ENCODE data around the gene PTTG1IP.

The PTTG1IP gene

GRCh38 chr21:44908908-44909307 lies 35.4 kb upstream of the PTTG1IP start:
- H3K36me3 ChIP-seq (ENCODE audit: control insufficient read depth, insufficient read depth, low read length): no peaks in the 10 kb centered on the region
- no peak overlapping the region for H3K4me3 ChIP-seq (ENCODE audit: insufficient read depth, low read depth, low read length)
- H3K9me3 ChIP-seq (ENCODE audit: control insufficient read depth, low read length): no peaks in the 10 kb centered on the region
- WGBS, 2 experiments: 91% methylated on average over 21 of the region's 21 CpGs
- H3K27me3 ChIP-seq (ENCODE audit: control insufficient read depth, insufficient read depth, low read length, poor library complexity, severe bottlenecking): no peaks in the 10 kb centered on the region
- peaks cover 12% of the 10 kb centered on the region for H3K4me1 ChIP-seq (ENCODE audit: control insufficient read depth, insufficient read depth, low read length)
- H3K27ac ChIP-seq (ENCODE audit: insufficient read depth, low read depth, low read length, poor library complexity, severe bottlenecking): no peak overlapping the region

- H3K27ac ChIP-seq (ENCODE audit: insufficient read depth, low read depth, low read length, poor library complexity, severe bottlenecking): no peak overlapping the region
- peaks cover 12% of the 10 kb centered on the region for H3K4me1 ChIP-seq (ENCODE audit: control insufficient read depth, insufficient read depth, low read length)
- 79 to 81% methylated on average over 23 of the region's 25 CpGs for WGBS, 2 experiments
- no peak overlapping the region for H3K4me3 ChIP-seq (ENCODE audit: insufficient read depth, low read depth, low read length)
- H3K36me3 ChIP-seq (ENCODE audit: control insufficient read depth, insufficient read depth, low read length): no peaks in the 10 kb centered on the region
- H3K9me3 ChIP-seq (ENCODE audit: control insufficient read depth, low read length): no peaks in the 10 kb centered on the region
- no peaks in the 10 kb centered on the region for H3K27me3 ChIP-seq (ENCODE audit: control insufficient read depth, insufficient read depth, low read length, poor library complexity, severe bottlenecking)
Observed at GRCh38 chr21:44907966-44908895, 34.7 kb upstream of the PTTG1IP start.

- no peaks in the 10 kb centered on the region for H3K9me3 ChIP-seq (ENCODE audit: control insufficient read depth, low read length)
- 50% methylated on average over 16 of the region's 16 CpGs for WGBS, 2 experiments
- H3K4me1 ChIP-seq (ENCODE audit: control insufficient read depth, insufficient read depth, low read length): peaks cover 12% of the 10 kb centered on the region
- H3K4me3 ChIP-seq (ENCODE audit: insufficient read depth, low read depth, low read length): no peak overlapping the region
- no peak overlapping the region for H3K27ac ChIP-seq (ENCODE audit: insufficient read depth, low read depth, low read length, poor library complexity, severe bottlenecking)
- H3K36me3 ChIP-seq (ENCODE audit: control insufficient read depth, insufficient read depth, low read length): no peaks in the 10 kb centered on the region
- no peaks in the 10 kb centered on the region for H3K27me3 ChIP-seq (ENCODE audit: control insufficient read depth, insufficient read depth, low read length, poor library complexity, severe bottlenecking)
Observed at GRCh38 chr21:44907225-44907965, 33.9 kb upstream of the PTTG1IP start.

- no peaks in the 10 kb centered on the region for H3K36me3 ChIP-seq (ENCODE audit: control insufficient read depth, insufficient read depth, low read length)
- 86 to 89% methylated on average over 7 of the region's 7 CpGs for WGBS, 2 experiments
- H3K27me3 ChIP-seq (ENCODE audit: control insufficient read depth, insufficient read depth, low read length, poor library complexity, severe bottlenecking): no peaks in the 10 kb centered on the region
- H3K27ac ChIP-seq (ENCODE audit: insufficient read depth, low read depth, low read length, poor library complexity, severe bottlenecking): no peak overlapping the region
- H3K4me3 ChIP-seq (ENCODE audit: insufficient read depth, low read depth, low read length): no peak overlapping the region
- no peaks in the 10 kb centered on the region for H3K9me3 ChIP-seq (ENCODE audit: control insufficient read depth, low read length)
- peaks cover 12% of the 10 kb centered on the region for H3K4me1 ChIP-seq (ENCODE audit: control insufficient read depth, insufficient read depth, low read length)
Observed at GRCh38 chr21:44905728-44906090, 32.2 kb upstream of the PTTG1IP start.

- Histone ChIP-seq H3K36me3 (ENCODE audit: control insufficient read depth, insufficient read depth, low read length) (no peaks in the 10 kb centered on the region), H3K27me3 (ENCODE audit: control insufficient read depth, insufficient read depth, low read length, poor library complexity, severe bottlenecking) (no peaks in the 10 kb centered on the region), H3K9me3 (ENCODE audit: control insufficient read depth, low read length) (no peaks in the 10 kb centered on the region), H3K4me3 (ENCODE audit: insufficient read depth, low read depth, low read length) (no peak overlapping the region), H3K27ac (ENCODE audit: insufficient read depth, low read depth, low read length, poor library complexity, severe bottlenecking) (no peak overlapping the region), H3K4me1 (ENCODE audit: control insufficient read depth, insufficient read depth, low read length) (peaks cover 12% of the 10 kb centered on the region)
- WGBS, 2 experiments: 93 to 94% methylated on average over 22 of the region's 22 CpGs
Observed at GRCh38 chr21:44905016-44905727, 31.7 kb upstream of the PTTG1IP start.

- no peak overlapping the region for H3K27ac ChIP-seq (ENCODE audit: insufficient read depth, low read depth, low read length, poor library complexity, severe bottlenecking)
- WGBS, 2 experiments: 90 to 92% methylated on average over 14 of the region's 14 CpGs
- H3K4me3 ChIP-seq (ENCODE audit: insufficient read depth, low read depth, low read length): no peak overlapping the region
- no peaks in the 10 kb centered on the region for H3K9me3 ChIP-seq (ENCODE audit: control insufficient read depth, low read length)
- H3K36me3 ChIP-seq (ENCODE audit: control insufficient read depth, insufficient read depth, low read length): no peaks in the 10 kb centered on the region
- H3K4me1 ChIP-seq (ENCODE audit: control insufficient read depth, insufficient read depth, low read length): peaks cover 12% of the 10 kb centered on the region
- no peaks in the 10 kb centered on the region for H3K27me3 ChIP-seq (ENCODE audit: control insufficient read depth, insufficient read depth, low read length, poor library complexity, severe bottlenecking)
Observed at GRCh38 chr21:44904141-44904923, 30.8 kb upstream of the PTTG1IP start.

- Histone ChIP-seq H3K36me3 (ENCODE audit: control insufficient read depth, insufficient read depth, low read length) (no peaks in the 10 kb centered on the region), H3K27me3 (ENCODE audit: control insufficient read depth, insufficient read depth, low read length, poor library complexity, severe bottlenecking) (no peaks in the 10 kb centered on the region)
- 91 to 93% methylated on average over 22 of the region's 22 CpGs for WGBS, 2 experiments
Observed at GRCh38 chr21:44903689-44904088, 30.2 kb upstream of the PTTG1IP start.

GRCh38 chr21:44903050-44903685 lies 29.7 kb upstream of the PTTG1IP start:
- Histone ChIP-seq H3K36me3 (ENCODE audit: control insufficient read depth, insufficient read depth, low read length) (no peaks in the 10 kb centered on the region), H3K4me1 (ENCODE audit: control insufficient read depth, insufficient read depth, low read length) (peaks cover 12% of the 10 kb centered on the region), H3K4me3 (ENCODE audit: insufficient read depth, low read depth, low read length) (no peak overlapping the region), H3K27me3 (ENCODE audit: control insufficient read depth, insufficient read depth, low read length, poor library complexity, severe bottlenecking) (no peaks in the 10 kb centered on the region), H3K9me3 (ENCODE audit: control insufficient read depth, low read length) (no peaks in the 10 kb centered on the region), H3K27ac (ENCODE audit: insufficient read depth, low read depth, low read length, poor library complexity, severe bottlenecking) (no peak overlapping the region)
- WGBS, 2 experiments: 90 to 91% methylated on average over 18 of the region's 18 CpGs

More at GRCh38 chr21:44903689-44904088, 30.2 kb upstream of the PTTG1IP start:
- Histone ChIP-seq H3K4me3 (ENCODE audit: insufficient read depth, low read depth, low read length) (no peak overlapping the region), H3K9me3 (ENCODE audit: control insufficient read depth, low read length) (no peaks in the 10 kb centered on the region), H3K27ac (ENCODE audit: insufficient read depth, low read depth, low read length, poor library complexity, severe bottlenecking) (no peak overlapping the region), H3K4me1 (ENCODE audit: control insufficient read depth, insufficient read depth, low read length) (peaks cover 12% of the 10 kb centered on the region)

GRCh38 chr21:44902268-44903049 lies 29.0 kb upstream of the PTTG1IP start:
- Histone ChIP-seq H3K4me3 (ENCODE audit: insufficient read depth, low read depth, low read length) (no peak overlapping the region), H3K27ac (ENCODE audit: insufficient read depth, low read depth, low read length, poor library complexity, severe bottlenecking) (no peak overlapping the region), H3K36me3 (ENCODE audit: control insufficient read depth, insufficient read depth, low read length) (no peaks in the 10 kb centered on the region), H3K27me3 (ENCODE audit: control insufficient read depth, insufficient read depth, low read length, poor library complexity, severe bottlenecking) (no peaks in the 10 kb centered on the region), H3K9me3 (ENCODE audit: control insufficient read depth, low read length) (no peaks in the 10 kb centered on the region), H3K4me1 (ENCODE audit: control insufficient read depth, insufficient read depth, low read length) (peaks cover 15% of the 10 kb centered on the region)
- 95 to 96% methylated on average over 30 of the region's 30 CpGs for WGBS, 2 experiments

Measured in ectodermal cell (in vitro differentiated cells).